GM12872 (cell line): ENCODE data around the gene FOXP3.

Experiments used
- CTCF ChIP-seq: IDR thresholded peaks from 3 replicates; pipeline ENCODE4 v1.5.1; 2011; ENCODE audit warnings: low read depth, mild to moderate bottlenecking, low read length, moderate library complexity; ENCODE audit not compliant: insufficient read depth

FOXP3 gene

GRCh38 chrX:49271341-49271740, 6.8 kb upstream of the FOXP3 start:
- TF ChIP-seq CTCF, result no peak

- TF ChIP-seq CTCF, result no peak
Observed at GRCh38 chrX:49270249-49270921, 5.9 kb upstream of the FOXP3 start.

GRCh38 chrX:49269767-49270248, 5.3 kb upstream of the FOXP3 start, which contains the start of gene PPP1R3F:
PPP1R3F (plus strand) TSS chrX:49269793; CDS start chrX:49269870, 77 bp downstream.
- TF ChIP-seq CTCF, result no peak

GRCh38 chrX:49269010-49269766, 4.7 kb upstream of the FOXP3 start:
- TF ChIP-seq CTCF, result no peak

GRCh38 chrX:49268702-49269009, 4.1 kb upstream of the FOXP3 start:
- TF ChIP-seq CTCF, result no peak

GRCh38 chrX:49266523-49267445, 2.3 kb upstream of the FOXP3 start:
- no peak for TF ChIP-seq CTCF

- no peak for TF ChIP-seq CTCF
Observed at GRCh38 chrX:49263631-49264030, 879 bp downstream of the FOXP3 start.
